Activated CD8-positive, alpha-beta T cell treated with anti-CD3 and anti-CD28 coated beads for 36 hours (primary cell): Measurements from ENCODE around the gene RGS17. TPM values are rescaled to one million over a fixed set of nuclear protein-coding genes. Genes with fewer than 3 reads are reported as not detected.

ENCODE experiments used
- ATAC-seq: fragments of 200-7000 bp; cut with Tn5 transposase; one replicate; pipeline ENCODE4 v1.10.0; 2021; ENCODE audit warnings: mild to moderate bottlenecking, moderate library complexity
- CTCF ChIA-PET: fragments of 350-600 bp; sonication (Branson Sonifier 250); formaldehyde crosslinking; loops from one replicate; lab custom pipeline; 2021; ENCODE audit warnings: antibody characterized with exemption; lab: Charles Lee
- POLR2A ChIA-PET: fragments of 350-600 bp; sonication (Branson Sonifier 250); formaldehyde crosslinking; loops from one replicate; lab custom pipeline; 2021; ENCODE audit warnings: antibody characterized with exemption; lab: Charles Lee
- DNase-seq: peaks from one replicate; pipeline ENCODE4 v3.0.0-alpha.2; 2020
- H3K27ac Mint-ChIP-seq: one replicate; pipeline ENCODE4 v1.8.0; 2021; ENCODE audit warnings: mild to moderate bottlenecking, mixed read lengths
- H3K27me3 Mint-ChIP-seq: one replicate; pipeline ENCODE4 v1.8.0; 2021; ENCODE audit warnings: mixed read lengths
- H3K36me3 Mint-ChIP-seq: one replicate; pipeline ENCODE4 v1.8.0; 2021; ENCODE audit warnings: low read depth, mixed read lengths
- H3K4me1 Mint-ChIP-seq: one replicate; pipeline ENCODE4 v1.8.0; 2021; ENCODE audit warnings: low read depth, mixed read lengths
- H3K4me3 Mint-ChIP-seq: one replicate; pipeline ENCODE4 v1.8.0; 2021; ENCODE audit warnings: mild to moderate bottlenecking, moderate library complexity, mixed read lengths
- H3K9me3 Mint-ChIP-seq: one replicate; pipeline ENCODE4 v1.8.0; 2021; ENCODE audit warnings: mixed read lengths
- CTCF ChIP-seq: fragments of 200-600 bp; IDR thresholded peaks from one replicate; pipeline ENCODE4 v1.8.0; 2022; ENCODE audit warnings: antibody characterized with exemption, mild to moderate bottlenecking
- intact Hi-C: fragments of 100-400 bp; cut with micrococcal nuclease; formaldehyde crosslinking; loops from one replicate; pipeline ENCODE4 v1.10.0; 2022
- total RNA-seq, 2 experiments: library from RNA; stranded (reverse); gene quantifications; one replicate each; pipeline ENCODE4 v1.2.3, GENCODE V29; 2021

The RGS17 gene
- total RNA-seq, 2 experiments from 2014 or later: not detected

- DNase-seq (no peak), ATAC-seq (no peak)
- no peak overlapping the region for H3K27ac Mint-ChIP-seq
- no peak overlapping the region for H3K4me3 Mint-ChIP-seq
- H3K36me3 Mint-ChIP-seq: no peaks in the 10 kb centered on the region
- peaks cover 6% of the 10 kb centered on the region for H3K9me3 Mint-ChIP-seq
- TF ChIP-seq CTCF: no peak
- ChIA-PET POLR2A (interaction anchor here (0.8 kb wide), 1 partner anchor 11 kb away, joined by 3 read pairs; no protein-coding TSS in a partner anchor), CTCF (no interaction called here)
- H3K4me1 Mint-ChIP-seq: no peaks in the 10 kb centered on the region
- intact Hi-C loops: no loop called here
- peaks cover 22% of the 10 kb centered on the region for H3K27me3 Mint-ChIP-seq
Observed at GRCh38 chr6:153059311-153059710, 71.8 kb downstream of the RGS17 start.

- Mint-ChIP-seq H3K36me3 (no peaks in the 10 kb centered on the region), H3K4me3 (no peak overlapping the region), H3K4me1 (no peaks in the 10 kb centered on the region), H3K9me3 (peaks cover 6% of the 10 kb centered on the region), H3K27ac (no peak overlapping the region), H3K27me3 (peaks cover 22% of the 10 kb centered on the region)
- ATAC-seq (no peak), DNase-seq (no peak)
- intact Hi-C loops: no loop called here
- CTCF ChIA-PET: no interaction called here
- POLR2A ChIA-PET: interaction anchor here (0.8 kb wide), 1 partner anchor 10 kb away, joined by 3 read pairs; no protein-coding TSS in a partner anchor
- TF ChIP-seq CTCF: no peak
Observed at GRCh38 chr6:153058909-153059308, 72.2 kb downstream of the RGS17 start.

GRCh38 chr6:153058291-153058690 is 72.8 kb downstream of the RGS17 start:
- Mint-ChIP-seq H3K27ac (no peak overlapping the region), H3K4me3 (no peak overlapping the region), H3K27me3 (peaks cover 18% of the 10 kb centered on the region), H3K9me3 (peaks cover 4% of the 10 kb centered on the region), H3K4me1 (no peaks in the 10 kb centered on the region), H3K36me3 (no peaks in the 10 kb centered on the region)
- no peak for TF ChIP-seq CTCF
- ChIA-PET POLR2A (no interaction called here), CTCF (no interaction called here)
- ATAC-seq: no peak
- intact Hi-C loops: no loop called here
- no peak for DNase-seq

- intact Hi-C loops: no loop called here
- H3K36me3 Mint-ChIP-seq: no peaks in the 10 kb centered on the region
- no peak overlapping the region for H3K4me3 Mint-ChIP-seq
- ChIA-PET CTCF (no interaction called here), POLR2A (no interaction called here)
- no peaks in the 10 kb centered on the region for H3K4me1 Mint-ChIP-seq
- ATAC-seq: no peak
- H3K9me3 Mint-ChIP-seq: no peaks in the 10 kb centered on the region
- no peak for DNase-seq
- TF ChIP-seq CTCF: no peak
- no peak overlapping the region for H3K27ac Mint-ChIP-seq
- peaks cover 12% of the 10 kb centered on the region for H3K27me3 Mint-ChIP-seq
Observed at GRCh38 chr6:153056308-153056707, 74.8 kb downstream of the RGS17 start.

GRCh38 chr6:153051801-153052200 is 79.3 kb downstream of the RGS17 start:
- TF ChIP-seq CTCF: no peak
- ChIA-PET CTCF (no interaction called here), POLR2A (interaction anchor here (1.0 kb wide), 1 partner anchor 10 kb away, joined by 5 read pairs; no protein-coding TSS in a partner anchor)
- Mint-ChIP-seq H3K27ac (no peak overlapping the region), H3K27me3 (peaks cover 5% of the 10 kb centered on the region), H3K4me1 (no peaks in the 10 kb centered on the region), H3K36me3 (no peaks in the 10 kb centered on the region), H3K4me3 (no peak overlapping the region), H3K9me3 (no peaks in the 10 kb centered on the region)
- intact Hi-C loops: no loop called here
- no peak for ATAC-seq
- no peak for DNase-seq
